ENCODE data around the gene PARP16. TPM values are rescaled to one million over a fixed set of nuclear protein-coding genes. Genes with fewer than 3 reads are reported as not detected.

PARP16 gene
- total and polyA plus RNA-seq, 2 experiments from 2014 or later: 3.6 to 4.1 TPM

- no peaks in the 10 kb centered on the region for H3K36me3 ChIP-seq (ENCODE audit: insufficient read depth)
- no peaks in the 10 kb centered on the region for H3K79me2 ChIP-seq (replicated peaks; ENCODE audit: insufficient read depth)
- Mint-ChIP-seq H3K27ac (no peak overlapping the region), H3K27me3 (ENCODE audit: insufficient read depth, low read depth, poor library complexity) (peaks cover 5% of the 10 kb centered on the region), H3K9me3 (no peaks in the 10 kb centered on the region; the same call in 2 of the 3 replicates), H3K36me3 (ENCODE audit: low read depth) (peaks cover 34% of the 10 kb centered on the region), H3K4me3 (no peak overlapping the region), H3K4me1 (peaks cover 39% of the 10 kb centered on the region)
- peak in 1 of 2 experiments; percentile 41; a peak in 2 of 4 replicates for TF ChIP-seq CTCF (conservative IDR thresholded peaks at IDR 0.05; ENCODE audit: low read depth in 2 of 2)
- TF ChIP-seq ZNF114 (CRISPR knock-in tag; IDR thresholded peaks at IDR 0.05): no peak
- TF ChIP-seq ZNF331 (CRISPR knock-in tag; IDR thresholded peaks at IDR 0.05; ENCODE audit: low read depth): no peak
- TF ChIP-seq EZH2phosphoT487 (IDR thresholded peaks at IDR 0.05; ENCODE audit: unreplicated experiment): no peak
- no peak for TF ChIP-seq JUNB (IDR thresholded peaks at IDR 0.05; ENCODE audit: unreplicated experiment)
- TF ChIP-seq EZH2 (IDR thresholded peaks at IDR 0.05; ENCODE audit: low read depth, unreplicated experiment): no peak
- no peak for TF ChIP-seq CREB1 (CRISPR knock-in tag; IDR thresholded peaks at IDR 0.05; ENCODE audit: low read depth)
- TF ChIP-seq STAT1 (IDR thresholded peaks at IDR 0.05; ENCODE audit: unreplicated experiment): no peak
- H3F3A ChIP-seq (replicated peaks; ENCODE audit: low read depth): 0 out of 2 replicates have a peak, but pooled peaks cover 15% of the 10 kb centered on the region
- peaks cover 38% of the 10 kb centered on the region for H3K4me1 ChIP-seq (ENCODE audit: insufficient read depth)
- no peak overlapping the region for H3K27ac ChIP-seq (ENCODE audit: low read depth)
- DNase-seq (ENCODE audit: low spot score) (peak; percentile 45), ATAC-seq (peak; percentile 3; the same call in 2 of the 3 replicates)
- no peaks in the 10 kb centered on the region for H3K9me2 ChIP-seq (ENCODE audit: insufficient read depth)
- no peak overlapping the region for H3K4me2 ChIP-seq
- no peak overlapping the region for H3K4me3 ChIP-seq
- no peaks in the 10 kb centered on the region for H3K27me3 ChIP-seq (ENCODE audit: insufficient read depth)
- no peaks in the 10 kb centered on the region; the same call in 1 of the 2 replicates for H4K20me1 ChIP-seq (replicated peaks; ENCODE audit: insufficient read depth)
- H2AFZ ChIP-seq: no peak overlapping the region
Measured at GRCh38 chr15:65329984-65330735, 43.5 kb upstream of the PARP16 start.

GRCh38 chr15:65329288-65329983 is 42.8 kb upstream of the PARP16 start:
- Mint-ChIP-seq H3K4me1 (peaks cover 33% of the 10 kb centered on the region), H3K36me3 (ENCODE audit: low read depth) (peaks cover 34% of the 10 kb centered on the region), H3K27ac (no peak overlapping the region), H3K4me3 (no peak overlapping the region), H3K9me3 (no peaks in the 10 kb centered on the region; the same call in 2 of the 3 replicates), H3K27me3 (ENCODE audit: insufficient read depth, low read depth, poor library complexity) (peaks cover 5% of the 10 kb centered on the region)
- ATAC-seq (no peak), DNase-seq (ENCODE audit: low spot score) (no peak)
- Histone ChIP-seq H3K9me2 (ENCODE audit: insufficient read depth) (no peaks in the 10 kb centered on the region), H3K27me3 (ENCODE audit: insufficient read depth) (no peaks in the 10 kb centered on the region), H3K4me2 (no peak overlapping the region), H2AFZ (no peak overlapping the region), H3K4me1 (ENCODE audit: insufficient read depth) (peaks cover 30% of the 10 kb centered on the region), H3K36me3 (ENCODE audit: insufficient read depth) (no peaks in the 10 kb centered on the region), H3K79me2 (replicated peaks; ENCODE audit: insufficient read depth) (no peaks in the 10 kb centered on the region), H3K27ac (ENCODE audit: low read depth) (no peak overlapping the region), H3K4me3 (no peak overlapping the region), H4K20me1 (replicated peaks; ENCODE audit: insufficient read depth) (no peaks in the 10 kb centered on the region; the same call in 1 of the 2 replicates), H3F3A (replicated peaks; ENCODE audit: low read depth) (0 out of 2 replicates have a peak, but pooled peaks cover 15% of the 10 kb centered on the region)
- no peak for TF ChIP-seq STAT1 (IDR thresholded peaks at IDR 0.05; ENCODE audit: unreplicated experiment)
- no peak for TF ChIP-seq NANOG (IDR thresholded peaks at IDR 0.05; ENCODE audit: borderline replicate concordance)
